GM19193 (cell line): ENCODE data around the gene LIPT2.

Experiments used
- POLR2A ChIP-seq: IDR thresholded peaks from 4 replicates; pipeline ENCODE4 v1.6.1; 2011; ENCODE audit not compliant: insufficient read depth, insufficient read length; ENCODE audit errors: extremely low read depth

Gene LIPT2

DNA sequence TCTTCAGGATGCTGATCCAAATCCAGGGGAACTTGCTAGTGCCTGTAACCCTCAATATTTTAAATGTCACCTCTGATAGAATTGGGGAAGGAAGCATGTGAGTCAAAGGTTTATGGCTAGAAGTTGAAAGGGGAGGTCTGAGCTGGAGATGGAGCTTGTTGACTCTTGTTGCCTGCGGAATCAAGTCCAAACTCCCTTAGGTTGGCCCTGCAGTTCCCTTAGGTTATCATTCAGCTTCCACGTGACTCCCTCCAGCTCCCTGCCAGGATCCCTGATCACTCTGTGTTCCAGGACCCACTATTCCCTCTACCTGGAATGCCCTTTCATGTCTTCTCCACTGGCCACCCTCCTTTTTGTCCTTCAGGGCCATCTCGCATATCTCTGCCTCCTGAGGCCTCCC is 26.2 kb upstream of the LIPT2 start:
- no peak for TF ChIP-seq POLR2A

DNA sequence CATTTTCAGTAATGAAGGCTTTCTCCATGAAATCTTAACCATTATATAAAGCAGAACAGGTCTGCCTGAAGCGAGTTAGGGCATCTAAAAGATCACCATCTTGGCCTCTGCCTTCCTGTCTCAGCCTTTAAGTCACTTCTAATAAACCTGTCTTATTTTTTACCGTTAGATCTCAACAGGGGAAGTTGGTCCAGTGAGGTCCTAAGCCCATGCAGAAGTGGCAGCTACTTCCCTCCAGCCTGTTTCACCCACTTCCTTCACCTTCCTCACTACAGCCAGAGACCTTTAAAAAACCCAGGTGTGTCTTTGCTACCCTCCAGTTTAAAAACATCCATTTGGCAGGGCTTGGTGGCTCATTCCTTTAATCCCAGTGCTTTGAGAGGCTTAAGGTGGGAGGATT is 14.1 kb upstream of the LIPT2 start:
- TF ChIP-seq POLR2A: no peak

DNA sequence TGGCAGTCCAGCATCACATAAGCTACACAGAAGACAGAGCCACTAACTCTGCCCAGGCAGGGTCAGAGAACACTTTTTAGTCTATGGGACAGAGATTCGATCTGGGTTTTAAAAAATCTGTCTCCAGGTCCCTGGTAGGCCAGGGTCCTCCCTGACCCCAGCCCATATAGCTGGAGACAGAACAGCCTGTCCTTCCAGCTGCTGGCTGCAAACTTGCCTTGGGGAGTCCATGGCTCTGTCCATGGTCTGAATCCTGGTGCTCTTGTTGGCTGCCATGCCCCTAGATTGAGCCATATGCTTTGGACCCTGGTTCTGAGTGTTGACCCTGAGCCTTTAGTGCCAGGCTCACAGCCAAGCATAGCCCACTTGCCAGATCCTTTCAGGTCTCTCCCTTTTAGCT is 13.3 kb upstream of the LIPT2 start:
- no peak for TF ChIP-seq POLR2A

DNA sequence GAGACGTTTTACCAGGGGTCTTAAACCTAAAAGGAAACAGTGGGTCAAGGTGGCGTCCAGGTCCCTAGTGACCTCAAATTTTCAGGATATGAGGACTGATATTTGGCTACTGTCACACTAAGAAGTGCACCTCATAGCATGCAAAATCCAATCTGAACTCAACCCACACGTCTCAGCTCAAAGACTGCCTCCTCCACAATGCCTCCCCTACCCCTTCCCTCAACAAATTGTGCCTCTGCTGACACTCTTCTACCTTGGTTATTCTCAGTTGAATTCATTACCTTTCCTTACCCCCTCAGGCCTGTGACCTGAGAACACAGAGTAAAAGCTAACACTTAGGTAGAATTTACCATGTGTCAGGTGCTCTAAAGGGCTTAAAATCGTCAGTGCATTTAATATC is 12.4 kb upstream of the LIPT2 start:
- TF ChIP-seq POLR2A: no peak

DNA sequence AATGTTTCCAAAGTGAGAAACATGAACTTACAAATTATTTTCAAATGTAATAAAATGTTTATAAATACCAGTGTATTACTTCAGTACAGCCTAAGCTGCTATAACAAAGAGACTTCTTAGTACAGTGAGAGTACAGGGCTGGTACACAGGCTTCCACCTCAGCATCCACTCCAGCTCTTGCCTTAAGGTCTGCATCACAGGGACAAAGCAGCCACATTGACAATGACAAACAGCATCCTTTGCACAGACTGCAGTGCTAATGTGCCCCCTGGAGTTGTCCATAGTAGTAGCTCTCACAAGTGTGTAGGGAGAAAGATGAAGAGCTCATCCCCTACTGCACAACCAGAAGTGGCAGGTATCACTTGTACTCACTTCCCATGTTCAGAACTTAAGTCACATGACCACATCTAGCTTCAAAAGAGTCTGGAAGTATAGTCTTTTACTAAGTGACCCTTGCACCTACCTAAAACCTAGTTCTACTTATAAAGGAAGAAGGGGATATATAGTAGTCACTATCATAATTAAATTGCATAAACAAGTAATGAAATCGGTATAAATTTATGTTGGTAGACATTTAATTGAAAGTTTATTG is 10.7 kb upstream of the LIPT2 start:
- TF ChIP-seq POLR2A: no peak

DNA sequence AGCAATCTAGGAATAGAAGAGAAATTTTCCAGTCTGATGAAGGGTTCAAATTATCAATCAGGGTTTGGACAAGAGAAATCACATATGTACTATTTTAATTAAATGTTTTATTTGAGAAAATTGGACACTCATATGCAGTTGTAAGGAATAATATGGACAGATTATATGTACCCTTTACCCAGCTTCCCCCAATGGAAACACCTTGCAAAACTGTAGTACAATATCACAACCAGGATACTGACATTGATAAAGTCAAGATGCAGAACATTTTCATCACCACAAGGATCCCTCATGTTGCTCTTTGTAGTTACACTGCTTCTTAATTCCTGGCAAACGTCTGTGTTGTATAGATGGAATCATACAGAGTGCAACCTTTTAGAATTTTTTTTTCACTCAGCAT is 1.4 kb upstream of the LIPT2 start:
- no peak for TF ChIP-seq POLR2A

DNA sequence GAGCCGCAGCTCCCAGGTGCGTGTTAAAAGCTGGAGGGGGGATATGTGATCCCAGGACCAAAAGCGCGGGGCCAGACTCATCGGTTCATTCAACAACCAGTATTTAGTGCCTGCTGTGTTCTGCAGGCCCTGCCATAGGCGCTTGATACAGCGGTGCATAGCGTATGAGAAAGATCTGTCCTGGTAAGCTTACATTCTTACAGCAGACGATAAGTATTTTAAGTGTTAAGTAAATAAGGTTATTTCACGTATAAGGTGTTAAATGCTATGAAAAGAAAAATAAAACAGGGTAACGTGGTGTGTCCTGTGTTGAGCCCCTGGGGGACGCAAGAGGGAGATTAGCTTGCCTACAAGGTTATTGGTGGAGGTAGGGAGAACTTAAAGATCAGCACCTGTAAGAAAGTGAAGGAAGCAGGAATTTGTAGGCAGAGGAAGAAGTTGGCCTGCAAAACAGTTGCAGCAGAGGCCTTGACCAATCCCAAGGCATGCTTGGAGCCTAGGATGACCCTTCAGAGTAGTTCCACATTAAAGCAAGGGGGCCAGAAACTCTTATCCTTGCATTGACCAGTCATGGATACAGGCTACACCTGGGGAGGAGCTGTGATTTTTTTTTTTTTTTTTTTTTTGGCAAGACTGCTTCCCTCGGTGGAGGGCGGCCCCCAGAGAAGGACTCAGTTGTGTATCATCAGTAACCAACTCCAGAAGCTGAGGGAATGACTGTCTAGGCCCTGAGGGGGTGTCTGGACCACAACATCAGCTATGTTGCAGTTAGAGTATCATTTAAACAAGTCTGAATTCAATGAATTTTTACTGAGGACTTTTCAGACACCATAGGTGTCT is 487 bp upstream of the LIPT2 start:
- no peak for TF ChIP-seq POLR2A

DNA sequence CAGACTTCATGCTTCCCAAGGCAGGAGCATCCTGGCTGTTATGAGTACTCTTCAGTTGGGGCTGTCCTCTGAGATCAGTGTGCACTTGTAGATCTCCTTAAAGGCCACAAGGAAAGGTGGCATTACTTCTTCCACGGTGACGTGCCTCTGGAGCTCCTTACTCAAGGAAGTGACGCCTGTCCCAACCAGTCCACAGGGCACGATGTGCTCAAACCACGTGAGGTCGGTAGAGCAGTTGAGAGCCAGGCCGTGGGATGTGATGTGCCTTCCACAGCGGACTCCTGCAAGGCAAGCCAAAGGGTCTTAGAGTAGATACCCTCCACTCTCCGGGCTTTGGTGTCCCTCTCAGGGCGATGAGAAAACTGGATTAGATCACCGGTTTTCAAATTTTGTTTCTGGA is 1.4 kb downstream of the LIPT2 start:
- no peak for TF ChIP-seq POLR2A

DNA sequence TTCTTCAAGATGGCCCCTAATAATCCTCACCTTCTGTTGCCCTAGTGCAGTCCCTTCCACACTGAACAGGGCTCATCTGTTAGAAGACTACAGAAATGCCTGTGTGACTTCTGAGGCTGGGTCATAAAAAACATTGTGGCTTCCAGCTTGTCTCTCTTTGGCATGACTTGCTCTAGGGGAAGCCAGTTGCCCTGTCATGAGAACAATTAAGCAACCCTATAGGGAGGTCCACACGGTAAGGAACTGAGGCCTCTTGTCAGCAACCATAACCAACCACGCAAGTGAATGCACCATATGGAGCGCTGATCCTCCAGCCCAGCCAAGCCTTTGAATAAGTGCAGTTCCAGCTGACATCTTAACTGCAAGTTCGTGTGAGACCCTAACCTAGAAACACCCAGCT is 2.6 kb downstream of the LIPT2 start:
- no peak for TF ChIP-seq POLR2A

DNA sequence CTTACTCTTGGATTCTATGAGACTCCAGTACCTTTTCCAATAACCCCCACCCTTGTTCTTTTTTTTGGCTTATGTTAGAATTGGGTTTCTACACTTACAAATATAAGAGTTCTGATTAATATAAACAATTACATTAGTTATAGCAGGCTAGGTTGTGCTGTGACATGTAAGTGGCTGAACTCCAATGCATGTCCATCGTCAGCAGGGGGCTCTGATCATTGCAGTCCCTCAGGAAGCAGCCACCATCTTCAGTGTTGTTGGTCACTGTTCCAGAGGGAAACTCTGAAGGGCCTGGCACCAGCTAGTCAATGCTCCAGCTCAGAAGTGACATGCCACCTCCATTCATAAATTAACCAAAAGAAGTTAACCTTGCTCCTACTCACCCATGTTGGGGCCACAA is 5.6 kb downstream of the LIPT2 start:
- no peak for TF ChIP-seq POLR2A

DNA sequence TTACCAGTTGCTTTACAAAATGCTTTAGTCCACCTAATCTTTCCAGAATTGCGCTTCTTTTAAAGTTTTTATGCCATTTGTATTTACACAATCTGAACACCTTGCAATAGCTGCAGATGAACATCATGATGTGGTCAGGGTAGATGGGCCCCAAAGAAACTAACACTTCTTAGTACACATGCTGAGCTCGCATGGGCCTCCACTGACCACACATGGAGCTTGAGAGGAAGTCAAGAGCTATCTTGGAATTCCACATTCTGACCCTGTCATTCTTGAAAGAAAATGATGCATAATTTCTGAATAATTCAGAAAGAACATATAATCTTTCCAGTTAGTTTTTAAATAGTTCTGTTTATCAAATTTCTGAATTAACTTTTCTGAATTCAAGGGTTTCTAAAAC is 7.7 kb downstream of the LIPT2 start:
- no peak for TF ChIP-seq POLR2A

DNA sequence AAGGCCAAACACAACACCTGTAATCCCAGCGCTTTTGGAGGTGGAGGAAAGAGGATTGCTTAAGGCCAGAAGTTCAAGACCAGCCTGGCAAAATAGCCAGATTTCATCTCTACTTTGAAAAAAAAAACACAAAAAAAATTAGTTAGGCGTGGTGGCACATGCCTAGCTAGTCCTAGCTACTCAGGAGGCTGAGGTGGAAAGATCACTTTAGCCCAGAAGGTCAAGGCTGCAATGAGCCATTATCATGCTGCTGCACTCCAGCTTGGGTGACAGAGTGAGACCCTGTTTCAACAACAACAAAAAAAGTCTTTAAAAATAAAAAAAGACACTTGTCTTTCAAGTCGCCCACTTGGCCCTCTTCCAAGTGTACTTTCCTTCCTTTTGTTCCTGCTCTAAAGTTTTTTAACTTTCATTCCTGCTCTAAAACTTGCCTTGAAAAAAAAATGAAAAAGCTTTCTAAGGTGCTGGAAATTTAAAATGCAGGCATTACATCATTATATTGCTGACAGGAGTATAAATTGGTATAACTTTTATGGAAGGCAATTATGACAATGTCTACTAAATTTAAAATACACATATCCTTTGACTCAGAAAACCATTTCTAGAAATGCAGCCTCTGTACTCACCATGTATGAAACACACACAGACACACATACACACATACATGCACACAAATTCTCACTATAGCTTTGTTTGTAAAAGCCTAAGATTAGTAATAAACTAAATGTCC is 12.7 kb downstream of the LIPT2 start:
- TF ChIP-seq POLR2A: no peak

DNA sequence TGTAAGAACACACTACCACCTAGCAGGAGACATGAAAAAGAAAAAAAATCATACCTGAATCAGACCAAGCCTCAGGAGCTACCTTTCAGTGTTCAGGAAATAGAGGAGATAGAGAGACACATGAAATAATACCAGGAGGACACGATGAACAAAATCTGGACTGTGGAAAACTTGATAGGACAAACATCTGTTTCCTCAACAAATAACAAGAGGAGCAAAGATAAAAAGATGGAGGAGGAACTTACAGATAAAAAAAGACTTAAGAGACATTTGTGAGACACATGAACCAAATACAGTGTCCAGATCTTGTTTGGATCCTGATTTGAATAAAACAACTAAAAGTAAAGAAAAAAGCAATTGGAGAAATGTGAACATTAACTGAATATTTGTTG is 13.8 kb downstream of the LIPT2 start:
- TF ChIP-seq POLR2A: no peak

DNA sequence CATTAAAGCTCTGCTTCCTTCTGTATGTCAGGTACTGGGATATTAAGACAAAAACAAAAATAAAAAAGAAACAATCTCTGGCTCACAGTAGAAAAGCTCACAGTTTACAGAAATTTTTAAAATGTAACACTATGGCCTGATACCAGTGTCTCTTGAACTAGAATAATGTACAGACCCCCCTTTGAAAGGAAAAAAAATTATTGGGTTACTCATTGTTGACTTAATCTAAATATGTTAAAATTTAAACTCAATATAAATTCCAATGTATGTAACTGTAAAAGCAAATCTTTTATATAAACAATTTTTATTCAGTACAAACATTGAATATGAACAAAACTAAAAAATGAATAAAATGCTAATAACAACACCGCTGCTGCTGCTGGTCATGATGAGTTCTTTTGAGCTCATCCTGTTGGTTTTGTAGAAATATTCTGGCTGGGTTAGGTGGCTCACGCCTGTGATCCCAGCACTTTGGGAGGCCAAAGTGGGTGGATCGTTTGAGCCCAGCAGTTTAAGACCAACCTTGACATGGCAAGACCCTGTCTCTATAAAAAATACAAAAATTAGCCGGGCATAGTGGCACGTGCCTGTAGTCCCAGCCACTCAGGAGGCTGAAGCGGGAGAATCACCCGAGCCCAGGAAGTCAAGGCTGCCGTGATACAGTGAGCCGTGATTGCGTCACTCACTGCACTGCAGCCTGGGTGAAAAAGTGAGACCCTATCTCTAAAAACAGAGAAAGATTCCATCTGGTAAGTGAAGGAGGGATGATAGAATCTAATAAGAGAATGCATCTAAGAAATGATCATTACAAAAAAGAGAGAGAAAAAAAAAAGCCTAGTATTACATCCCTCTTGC is 14.4 kb downstream of the LIPT2 start:
- TF ChIP-seq POLR2A: no peak

DNA sequence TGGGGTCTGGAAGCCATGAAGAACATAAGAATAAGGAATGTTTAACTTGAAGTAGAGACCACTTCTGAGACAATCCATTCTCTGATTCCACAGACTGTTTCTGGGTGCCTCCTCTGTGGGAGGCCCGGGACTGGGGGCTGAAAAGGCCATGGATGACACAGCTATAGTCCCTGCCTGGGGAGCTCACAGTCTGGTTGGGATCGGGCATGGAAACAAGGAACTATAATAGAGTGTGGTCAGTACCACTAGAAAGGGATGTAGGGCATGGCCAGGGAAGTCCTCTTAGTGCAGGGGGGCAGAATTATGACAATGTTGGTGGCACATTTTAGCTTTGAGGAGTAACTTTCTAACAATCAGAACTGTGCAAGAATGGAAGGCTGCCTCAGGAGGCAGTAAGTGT is 17.0 kb downstream of the LIPT2 start:
- no peak for TF ChIP-seq POLR2A
